Neural progenitor cell (in vitro differentiated cells): ENCODE data around the gene TRIM2. TPM values are rescaled to one million over a fixed set of nuclear protein-coding genes. Genes with fewer than 3 reads are reported as not detected.

Source experiments
- DNase-seq: peaks from one replicate; pipeline ENCODE4 v3.0.0-alpha.2; 2016; ENCODE audit warnings: low spot score
- H2AFZ ChIP-seq: fragments of 200-600 bp; sonication (generic); replicated peaks from 2 replicates; pipeline ENCODE4 v1.6.1; 2016; ENCODE audit warnings: antibody characterized with exemption
- H3F3A ChIP-seq: fragments of 200-600 bp; sonication (generic); 2 replicates; pipeline ENCODE4 v1.6.1; 2016; ENCODE audit warnings: antibody characterized with exemption, low read depth
- H3K27ac ChIP-seq: fragments of 200-600 bp; sonication (generic); 2 replicates; pipeline ENCODE4 v1.5.1; 2016; ENCODE audit warnings: mild to moderate bottlenecking
- H3K27me3 ChIP-seq: fragments of 200-600 bp; sonication (generic); 2 replicates; pipeline ENCODE4 v1.6.1; 2016; ENCODE audit warnings: mild to moderate bottlenecking, moderate library complexity
- H3K36me3 ChIP-seq: fragments of 200-600 bp; sonication (generic); 2 replicates; pipeline ENCODE4 v1.5.1; 2016
- H3K4me1 ChIP-seq: fragments of 200-600 bp; sonication (generic); 2 replicates; pipeline ENCODE4 v1.6.1; 2016; ENCODE audit warnings: mixed run types
- H3K4me2 ChIP-seq: fragments of 200-600 bp; sonication (generic); 2 replicates; pipeline ENCODE4 v1.6.1; 2016
- H3K4me3 ChIP-seq: fragments of 200-600 bp; sonication (generic); 2 replicates; pipeline ENCODE4 v1.5.1; 2016
- H3K79me2 ChIP-seq: fragments of 200-600 bp; sonication (generic); 2 replicates; pipeline ENCODE4 v1.6.1; 2016; ENCODE audit warnings: low read depth
- H3K9ac ChIP-seq: fragments of 200-600 bp; sonication (generic); 2 replicates; pipeline ENCODE4 v1.6.1; 2016
- H3K9me3 ChIP-seq: fragments of 200-600 bp; sonication (generic); 2 replicates; pipeline ENCODE4 v1.5.1; 2016; ENCODE audit warnings: low read depth
- H4K20me1 ChIP-seq: fragments of 200-600 bp; sonication (generic); 2 replicates; pipeline ENCODE4 v1.6.1; 2016; ENCODE audit warnings: low read depth
- H3K27ac Mint-ChIP-seq: 3 replicates; pipeline ENCODE4 v1.8.0; 2021; ENCODE audit warnings: mixed read lengths
- H3K27me3 Mint-ChIP-seq: 2 replicates; pipeline ENCODE4 v1.8.0; 2022; ENCODE audit warnings: low read depth, mild to moderate bottlenecking, inconsistent platforms, moderate library complexity, mixed read lengths; ENCODE audit not compliant: insufficient read depth
- H3K36me3 Mint-ChIP-seq: 3 replicates; pipeline ENCODE4 v1.8.0; 2021; ENCODE audit warnings: mixed read lengths
- H3K4me1 Mint-ChIP-seq: 3 replicates; pipeline ENCODE4 v1.8.0; 2021; ENCODE audit warnings: mixed read lengths
- H3K4me3 Mint-ChIP-seq: 3 replicates; pipeline ENCODE4 v1.8.0; 2021; ENCODE audit warnings: mild to moderate bottlenecking, moderate library complexity, mixed read lengths
- H3K9me3 Mint-ChIP-seq: 3 replicates; pipeline ENCODE4 v1.8.0; 2020; ENCODE audit warnings: mixed read lengths
- EZH2 ChIP-seq: fragments of 200-600 bp; sonication (generic); IDR thresholded peaks from 2 replicates; pipeline ENCODE4 v1.6.1; 2017; ENCODE audit warnings: antibody characterized with exemption, mild to moderate bottlenecking, moderate library complexity
- EZH2phosphoT487 ChIP-seq: fragments of 200-600 bp; sonication (generic); IDR thresholded peaks from 2 replicates; pipeline ENCODE4 v1.6.1; 2017; ENCODE audit warnings: antibody characterized with exemption
- total RNA-seq: library from RNA; depleted of rRNA; stranded (reverse); fragments of >200 nt; gene quantifications from 2 replicates; pipeline ENCODE4 v1.2.3, GENCODE V29; 2015; ENCODE audit warnings: low replicate concordance
- TF ChIP-seq, protein P1 (sequence below): fragments of 200-600 bp; sonication (generic); IDR thresholded peaks from 2 replicates; pipeline ENCODE4 v1.5.1; 2017; ENCODE audit warnings: antibody characterized with exemption, mild to moderate bottlenecking

Gene TRIM2
- total RNA-seq, 1 donor from 2014 or later = 87.6 TPM

GRCh38 chr4:153322791-153323190 is 118.5 kb downstream of the TRIM2 start:
- no peak for TF ChIP-seq EZH2
- no peak for TF ChIP-seq EZH2phosphoT487
- TF ChIP-seq, protein P1, sequence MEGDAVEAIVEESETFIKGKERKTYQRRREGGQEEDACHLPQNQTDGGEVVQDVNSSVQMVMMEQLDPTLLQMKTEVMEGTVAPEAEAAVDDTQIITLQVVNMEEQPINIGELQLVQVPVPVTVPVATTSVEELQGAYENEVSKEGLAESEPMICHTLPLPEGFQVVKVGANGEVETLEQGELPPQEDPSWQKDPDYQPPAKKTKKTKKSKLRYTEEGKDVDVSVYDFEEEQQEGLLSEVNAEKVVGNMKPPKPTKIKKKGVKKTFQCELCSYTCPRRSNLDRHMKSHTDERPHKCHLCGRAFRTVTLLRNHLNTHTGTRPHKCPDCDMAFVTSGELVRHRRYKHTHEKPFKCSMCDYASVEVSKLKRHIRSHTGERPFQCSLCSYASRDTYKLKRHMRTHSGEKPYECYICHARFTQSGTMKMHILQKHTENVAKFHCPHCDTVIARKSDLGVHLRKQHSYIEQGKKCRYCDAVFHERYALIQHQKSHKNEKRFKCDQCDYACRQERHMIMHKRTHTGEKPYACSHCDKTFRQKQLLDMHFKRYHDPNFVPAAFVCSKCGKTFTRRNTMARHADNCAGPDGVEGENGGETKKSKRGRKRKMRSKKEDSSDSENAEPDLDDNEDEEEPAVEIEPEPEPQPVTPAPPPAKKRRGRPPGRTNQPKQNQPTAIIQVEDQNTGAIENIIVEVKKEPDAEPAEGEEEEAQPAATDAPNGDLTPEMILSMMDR = no peak
- Mint-ChIP-seq H3K4me3 (no peak overlapping the region), H3K27me3 (peaks cover 2% of the 10 kb centered on the region), H3K27ac (no peak overlapping the region), H3K36me3 (peaks cover 38% of the 10 kb centered on the region), H3K9me3 (no peaks in the 10 kb centered on the region), H3K4me1 (peaks cover 6% of the 10 kb centered on the region)
- Histone ChIP-seq H4K20me1 (no peaks in the 10 kb centered on the region), H3K4me1 (no peaks in the 10 kb centered on the region), H3K27me3 (no peaks in the 10 kb centered on the region), H3F3A (no peaks in the 10 kb centered on the region), H3K27ac (no peak overlapping the region), H3K79me2 (no peaks in the 10 kb centered on the region), H2AFZ (no peak overlapping the region), H3K36me3 (no peaks in the 10 kb centered on the region), H3K9ac (no peak overlapping the region), H3K4me3 (no peak overlapping the region), H3K9me3 (no peaks in the 10 kb centered on the region), H3K4me2 (no peak overlapping the region)
- no peak for DNase-seq

DNA sequence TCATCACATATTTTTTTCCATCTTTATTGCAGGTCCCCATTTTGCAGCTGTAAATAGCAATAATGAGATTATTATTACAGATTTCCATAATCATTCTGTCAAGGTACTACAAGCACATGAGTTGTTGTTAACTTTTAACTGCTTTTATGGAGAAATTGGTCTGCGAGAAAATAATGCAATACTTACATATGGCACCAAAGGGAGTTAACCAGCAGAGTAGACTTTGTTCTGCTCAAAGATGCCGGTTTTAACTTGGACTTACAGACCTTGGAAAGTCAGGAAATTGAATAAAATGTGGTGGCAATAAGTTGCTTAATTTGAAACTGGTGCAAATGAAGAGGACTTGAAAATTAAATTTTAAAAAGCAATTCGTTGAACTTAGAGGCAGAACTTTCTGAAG is 119.8 kb downstream of the TRIM2 start:
- H3K27me3 ChIP-seq = no peaks in the 10 kb centered on the region
- peaks cover 36% of the 10 kb centered on the region for H3K36me3 Mint-ChIP-seq
- H3K27ac Mint-ChIP-seq = no peak overlapping the region
- H3F3A ChIP-seq = peaks cover 3% of the 10 kb centered on the region
- H3K4me1 ChIP-seq = no peaks in the 10 kb centered on the region
- TF ChIP-seq EZH2phosphoT487 (no peak), EZH2 (no peak)
- TF ChIP-seq, protein P1 = no peak
- no peaks in the 10 kb centered on the region for H3K9me3 Mint-ChIP-seq
- H3K4me3 ChIP-seq = no peak overlapping the region
- H3K27me3 Mint-ChIP-seq = peaks cover 2% of the 10 kb centered on the region
- DNase-seq = no peak
- no peak overlapping the region for H3K4me2 ChIP-seq
- no peak overlapping the region for H3K4me3 Mint-ChIP-seq
- no peaks in the 10 kb centered on the region for H3K79me2 ChIP-seq
- H3K9ac ChIP-seq = no peak overlapping the region
- H3K36me3 ChIP-seq = peaks cover 6% of the 10 kb centered on the region
- H3K9me3 ChIP-seq = no peaks in the 10 kb centered on the region
- no peak overlapping the region for H2AFZ ChIP-seq
- H4K20me1 ChIP-seq = no peaks in the 10 kb centered on the region
- H3K4me1 Mint-ChIP-seq = no peaks in the 10 kb centered on the region
- no peak overlapping the region for H3K27ac ChIP-seq

DNA sequence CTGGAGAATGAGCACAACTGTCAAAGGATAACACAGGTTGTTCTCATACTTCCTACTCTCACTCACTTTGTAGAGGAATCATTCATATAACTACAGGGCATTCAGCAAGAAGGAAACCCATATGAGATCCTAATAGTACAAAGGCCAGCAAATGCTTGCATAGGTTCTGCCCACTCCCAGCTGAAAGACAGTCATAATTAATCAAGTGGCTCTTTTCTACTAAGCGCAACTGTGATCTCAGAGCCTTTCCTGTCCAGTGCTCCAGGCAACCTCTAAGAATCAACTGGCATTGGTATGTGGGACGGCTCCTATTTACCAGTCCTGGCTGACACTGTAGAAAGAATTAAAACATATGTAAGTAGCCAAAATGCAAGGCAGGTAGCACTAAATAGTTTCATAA is 121.3 kb downstream of the TRIM2 start:
- H3K36me3 ChIP-seq = peaks cover 7% of the 10 kb centered on the region
- no peak for DNase-seq
- Mint-ChIP-seq H3K27ac (no peak overlapping the region), H3K9me3 (no peaks in the 10 kb centered on the region), H3K36me3 (peaks cover 30% of the 10 kb centered on the region), H3K27me3 (peaks cover 2% of the 10 kb centered on the region), H3K4me1 (no peaks in the 10 kb centered on the region), H3K4me3 (no peak overlapping the region)
- no peaks in the 10 kb centered on the region for H3K27me3 ChIP-seq
- no peaks in the 10 kb centered on the region for H4K20me1 ChIP-seq
- no peak overlapping the region for H3K9ac ChIP-seq
- no peak overlapping the region for H3K27ac ChIP-seq
- TF ChIP-seq EZH2 (no peak), EZH2phosphoT487 (no peak)
- TF ChIP-seq, protein P1 = no peak
- no peaks in the 10 kb centered on the region for H3K9me3 ChIP-seq
- H3F3A ChIP-seq = peaks cover 3% of the 10 kb centered on the region
- no peaks in the 10 kb centered on the region for H3K4me1 ChIP-seq
- no peak overlapping the region for H2AFZ ChIP-seq
- H3K4me3 ChIP-seq = no peak overlapping the region
- no peaks in the 10 kb centered on the region for H3K79me2 ChIP-seq
- no peak overlapping the region for H3K4me2 ChIP-seq

GRCh38 chr4:153326513-153326912 is 122.3 kb downstream of the TRIM2 start:
- Histone ChIP-seq H3K36me3 (peaks cover 7% of the 10 kb centered on the region), H3K9ac (no peak overlapping the region), H3K4me3 (no peak overlapping the region), H3K9me3 (no peaks in the 10 kb centered on the region), H4K20me1 (no peaks in the 10 kb centered on the region), H3K79me2 (no peaks in the 10 kb centered on the region), H3K4me2 (no peak overlapping the region), H3K4me1 (no peaks in the 10 kb centered on the region), H3F3A (peaks cover 3% of the 10 kb centered on the region), H3K27ac (no peak overlapping the region), H2AFZ (no peak overlapping the region), H3K27me3 (no peaks in the 10 kb centered on the region)
- H3K9me3 Mint-ChIP-seq = no peaks in the 10 kb centered on the region
- no peak overlapping the region for H3K27ac Mint-ChIP-seq
- no peaks in the 10 kb centered on the region for H3K4me1 Mint-ChIP-seq
- no peak for DNase-seq
- H3K4me3 Mint-ChIP-seq = no peak overlapping the region
- H3K27me3 Mint-ChIP-seq = peaks cover 3% of the 10 kb centered on the region
- TF ChIP-seq, protein P1 = no peak
- TF ChIP-seq EZH2 (no peak), EZH2phosphoT487 (no peak)
- peaks cover 31% of the 10 kb centered on the region for H3K36me3 Mint-ChIP-seq
